ENCODE measurements around the gene LRRK1. TPM values are rescaled to one million over a fixed set of nuclear protein-coding genes. Genes with fewer than 3 reads are reported as not detected.

LRRK1 gene
- total RNA-seq, 1 experiment from 2014 or later = 7.6 TPM

- ATAC-seq (no peak), DNase-seq (ENCODE audit: low spot score) (no peak)
- CTCF ChIA-PET = interaction anchor here (2.9 kb wide), 1 partner anchor 27 kb away, joined by 10 read pairs; no protein-coding TSS in a partner anchor
- peaks cover 7% of the 10 kb centered on the region; the same call in 1 of the 2 replicates for H3K4me1 Mint-ChIP-seq
- H3K27me3 Mint-ChIP-seq (ENCODE audit: low read depth) = no peaks in the 10 kb centered on the region
- H3K36me3 Mint-ChIP-seq = peaks cover 3% of the 10 kb centered on the region
- H3K4me3 Mint-ChIP-seq = no peak overlapping the region
- no peak overlapping the region for H3K27ac Mint-ChIP-seq
- TF ChIP-seq, protein P1, sequence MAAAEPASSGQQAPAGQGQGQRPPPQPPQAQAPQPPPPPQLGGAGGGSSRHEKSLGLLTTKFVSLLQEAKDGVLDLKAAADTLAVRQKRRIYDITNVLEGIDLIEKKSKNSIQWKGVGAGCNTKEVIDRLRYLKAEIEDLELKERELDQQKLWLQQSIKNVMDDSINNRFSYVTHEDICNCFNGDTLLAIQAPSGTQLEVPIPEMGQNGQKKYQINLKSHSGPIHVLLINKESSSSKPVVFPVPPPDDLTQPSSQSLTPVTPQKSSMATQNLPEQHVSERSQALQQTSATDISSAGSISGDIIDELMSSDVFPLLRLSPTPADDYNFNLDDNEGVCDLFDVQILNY (CRISPR knock-in tag; IDR thresholded peaks at IDR 0.05) = no peak
- TF ChIP-seq ZNF121 (CRISPR knock-in tag; IDR thresholded peaks at IDR 0.05) (no peak), ATF3 (CRISPR knock-in tag; conservative IDR thresholded peaks at IDR 0.05) (no peak), ZNF396 (CRISPR knock-in tag; IDR thresholded peaks at IDR 0.05; ENCODE audit: borderline replicate concordance) (no peak), ZNF416 (CRISPR knock-in tag; IDR thresholded peaks at IDR 0.05) (no peak), TCF7 (CRISPR knock-in tag; IDR thresholded peaks at IDR 0.05; ENCODE audit: low read depth) (no peak), CBFB (CRISPR knock-in tag; IDR thresholded peaks at IDR 0.05; ENCODE audit: low read depth) (no peak), RORB (CRISPR knock-in tag; IDR thresholded peaks at IDR 0.05) (no peak), ZNF219 (CRISPR knock-in tag; IDR thresholded peaks at IDR 0.05; ENCODE audit: borderline replicate concordance) (no peak), HMGA2 (CRISPR knock-in tag; IDR thresholded peaks at IDR 0.05) (no peak), NR3C1 (CRISPR knock-in tag; conservative IDR thresholded peaks at IDR 0.05; ENCODE audit: low read depth) (no peak), E2F4 (CRISPR knock-in tag; IDR thresholded peaks at IDR 0.05; ENCODE audit: borderline replicate concordance, low read depth) (no peak), PRDM15 (CRISPR knock-in tag; IDR thresholded peaks at IDR 0.05) (no peak), ZNF232 (CRISPR knock-in tag; IDR thresholded peaks at IDR 0.05) (no peak), MYBL2 (CRISPR knock-in tag; IDR thresholded peaks at IDR 0.05) (no peak)
- TF ChIP-seq, protein P2, sequence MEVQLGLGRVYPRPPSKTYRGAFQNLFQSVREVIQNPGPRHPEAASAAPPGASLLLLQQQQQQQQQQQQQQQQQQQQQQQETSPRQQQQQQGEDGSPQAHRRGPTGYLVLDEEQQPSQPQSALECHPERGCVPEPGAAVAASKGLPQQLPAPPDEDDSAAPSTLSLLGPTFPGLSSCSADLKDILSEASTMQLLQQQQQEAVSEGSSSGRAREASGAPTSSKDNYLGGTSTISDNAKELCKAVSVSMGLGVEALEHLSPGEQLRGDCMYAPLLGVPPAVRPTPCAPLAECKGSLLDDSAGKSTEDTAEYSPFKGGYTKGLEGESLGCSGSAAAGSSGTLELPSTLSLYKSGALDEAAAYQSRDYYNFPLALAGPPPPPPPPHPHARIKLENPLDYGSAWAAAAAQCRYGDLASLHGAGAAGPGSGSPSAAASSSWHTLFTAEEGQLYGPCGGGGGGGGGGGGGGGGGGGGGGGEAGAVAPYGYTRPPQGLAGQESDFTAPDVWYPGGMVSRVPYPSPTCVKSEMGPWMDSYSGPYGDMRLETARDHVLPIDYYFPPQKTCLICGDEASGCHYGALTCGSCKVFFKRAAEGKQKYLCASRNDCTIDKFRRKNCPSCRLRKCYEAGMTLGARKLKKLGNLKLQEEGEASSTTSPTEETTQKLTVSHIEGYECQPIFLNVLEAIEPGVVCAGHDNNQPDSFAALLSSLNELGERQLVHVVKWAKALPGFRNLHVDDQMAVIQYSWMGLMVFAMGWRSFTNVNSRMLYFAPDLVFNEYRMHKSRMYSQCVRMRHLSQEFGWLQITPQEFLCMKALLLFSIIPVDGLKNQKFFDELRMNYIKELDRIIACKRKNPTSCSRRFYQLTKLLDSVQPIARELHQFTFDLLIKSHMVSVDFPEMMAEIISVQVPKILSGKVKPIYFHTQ (CRISPR knock-in tag; IDR thresholded peaks at IDR 0.05) = no peak
- TF ChIP-seq, protein P3, sequence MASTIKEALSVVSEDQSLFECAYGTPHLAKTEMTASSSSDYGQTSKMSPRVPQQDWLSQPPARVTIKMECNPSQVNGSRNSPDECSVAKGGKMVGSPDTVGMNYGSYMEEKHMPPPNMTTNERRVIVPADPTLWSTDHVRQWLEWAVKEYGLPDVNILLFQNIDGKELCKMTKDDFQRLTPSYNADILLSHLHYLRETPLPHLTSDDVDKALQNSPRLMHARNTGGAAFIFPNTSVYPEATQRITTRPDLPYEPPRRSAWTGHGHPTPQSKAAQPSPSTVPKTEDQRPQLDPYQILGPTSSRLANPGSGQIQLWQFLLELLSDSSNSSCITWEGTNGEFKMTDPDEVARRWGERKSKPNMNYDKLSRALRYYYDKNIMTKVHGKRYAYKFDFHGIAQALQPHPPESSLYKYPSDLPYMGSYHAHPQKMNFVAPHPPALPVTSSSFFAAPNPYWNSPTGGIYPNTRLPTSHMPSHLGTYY (CRISPR knock-in tag; IDR thresholded peaks at IDR 0.05) = no peak
- TF ChIP-seq, protein P4, sequence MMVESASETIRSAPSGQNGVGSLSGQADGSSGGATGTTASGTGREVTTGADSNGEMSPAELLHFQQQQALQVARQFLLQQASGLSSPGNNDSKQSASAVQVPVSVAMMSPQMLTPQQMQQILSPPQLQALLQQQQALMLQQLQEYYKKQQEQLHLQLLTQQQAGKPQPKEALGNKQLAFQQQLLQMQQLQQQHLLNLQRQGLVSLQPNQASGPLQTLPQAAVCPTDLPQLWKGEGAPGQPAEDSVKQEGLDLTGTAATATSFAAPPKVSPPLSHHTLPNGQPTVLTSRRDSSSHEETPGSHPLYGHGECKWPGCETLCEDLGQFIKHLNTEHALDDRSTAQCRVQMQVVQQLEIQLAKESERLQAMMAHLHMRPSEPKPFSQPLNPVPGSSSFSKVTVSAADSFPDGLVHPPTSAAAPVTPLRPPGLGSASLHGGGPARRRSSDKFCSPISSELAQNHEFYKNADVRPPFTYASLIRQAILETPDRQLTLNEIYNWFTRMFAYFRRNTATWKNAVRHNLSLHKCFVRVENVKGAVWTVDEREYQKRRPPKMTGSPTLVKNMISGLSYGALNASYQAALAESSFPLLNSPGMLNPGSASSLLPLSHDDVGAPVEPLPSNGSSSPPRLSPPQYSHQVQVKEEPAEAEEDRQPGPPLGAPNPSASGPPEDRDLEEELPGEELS (CRISPR knock-in tag; IDR thresholded peaks at IDR 0.05) = no peak
- H3K9me3 Mint-ChIP-seq = peaks cover 7% of the 10 kb centered on the region; the same call in 1 of the 2 replicates
- POLR2A ChIA-PET = no interaction called here
Observed at GRCh38 chr15:100900136-100900794, 18.9 kb upstream of the LRRK1 start.

Measured in WTC11 (cell line).